ENCODE measurements around the gene ZNF813.

DNA sequence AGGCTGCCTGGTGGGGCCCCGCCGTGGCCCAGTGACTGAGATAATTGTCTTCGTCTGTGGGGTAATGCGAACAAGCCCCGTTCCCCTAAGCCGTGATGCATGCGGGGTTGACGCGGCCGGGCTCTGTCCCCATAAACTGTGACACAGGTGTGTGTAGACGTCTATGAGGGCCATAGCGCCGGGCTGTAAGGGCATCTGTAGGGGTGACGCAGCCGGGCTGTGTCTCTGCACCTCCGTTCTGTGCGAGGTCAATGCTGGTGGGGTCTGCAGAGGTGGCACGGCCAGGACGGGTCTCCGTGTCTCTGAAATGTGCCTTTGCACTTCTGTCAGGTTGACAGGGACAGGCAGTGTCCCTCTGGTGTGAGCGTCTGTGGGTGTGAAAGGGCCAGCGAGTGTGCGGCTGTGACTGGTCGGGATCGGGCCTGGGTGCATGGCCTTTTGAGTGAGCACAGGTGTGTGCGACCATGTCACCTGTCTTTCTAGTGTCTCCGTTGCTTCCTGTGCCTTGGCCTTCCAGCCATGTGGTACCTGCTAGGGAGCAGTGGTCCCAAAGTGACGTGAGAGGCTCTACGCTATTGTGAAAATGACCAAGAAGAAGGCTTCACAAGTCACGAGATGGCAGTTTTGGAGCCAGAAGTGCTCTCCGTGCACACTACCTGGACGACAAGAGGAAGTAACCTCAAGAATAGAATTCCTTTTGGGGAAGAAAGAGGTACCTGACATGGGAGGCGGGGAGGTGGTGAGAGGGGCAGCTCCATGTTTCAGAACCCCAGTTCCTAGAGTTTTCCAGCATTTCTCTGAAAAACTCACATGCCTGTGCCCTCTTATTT, 54.1 kb downstream of the ZNF813 start:
- TF ChIP-seq CTCF (IDR thresholded peaks at IDR 0.05): no peak
- no peak for TF ChIP-seq EP300 (IDR thresholded peaks at IDR 0.05)

All from sigmoid colon (tissue), 4 donors.